SU-DHL-6 (cell line): ENCODE results near the gene COG2.

Experiments used
- H2AFZ ChIP-seq: fragments of 200-600 bp; sonication (generic); 2 replicates; pipeline ENCODE4 v1.6.1; 2014; ENCODE audit warnings: low read depth, mild to moderate bottlenecking, moderate library complexity, mixed read lengths, antibody characterized with exemption, low read length; ENCODE audit not compliant: severe bottlenecking
- H3F3A ChIP-seq: fragments of 200-600 bp; shearing (Covaris generic); 2 replicates; pipeline ENCODE4 v1.6.0; 2016; ENCODE audit warnings: antibody characterized with exemption, mild to moderate bottlenecking; ENCODE audit not compliant: insufficient read depth
- H3K27ac ChIP-seq: fragments of 200-600 bp; sonication (generic); 2 replicates; pipeline ENCODE4 v1.5.1; 2016; ENCODE audit warnings: low read depth, mild to moderate bottlenecking, low read length, moderate library complexity, mixed read lengths
- H3K27me3 ChIP-seq: fragments of 200-600 bp; sonication (generic), shearing (Covaris generic); 2 replicates; pipeline ENCODE4 v1.6.0; 2014; ENCODE audit warnings: mild to moderate bottlenecking, low read length
- H3K36me3 ChIP-seq: fragments of 200-600 bp; sonication (generic); 2 replicates; pipeline ENCODE4 v1.6.1; 2014; ENCODE audit warnings: mild to moderate bottlenecking, low read length, mixed read lengths
- H3K4me2 ChIP-seq: fragments of 300-600, 200-600 bp; shearing (Covaris generic), sonication (generic); 2 replicates; pipeline ENCODE4 v1.6.0; 2014; ENCODE audit warnings: low read length, low read depth, mild to moderate bottlenecking; ENCODE audit not compliant: poor library complexity, severe bottlenecking
- H3K4me3 ChIP-seq: fragments of 200-600 bp; sonication (generic); 2 replicates; pipeline ENCODE4 v1.5.1; 2014; ENCODE audit warnings: antibody characterized with exemption, low read length, mild to moderate bottlenecking, mixed read lengths; ENCODE audit not compliant: insufficient read depth, poor library complexity, severe bottlenecking
- H3K79me2 ChIP-seq: fragments of 200-600 bp; sonication (generic); 2 replicates; pipeline ENCODE4 v1.6.1; 2014; ENCODE audit warnings: mild to moderate bottlenecking, low read length, moderate library complexity; ENCODE audit not compliant: insufficient read depth
- H3K9ac ChIP-seq: fragments of 200-600 bp; sonication (generic); 2 replicates; pipeline ENCODE4 v1.7.0; 2014; ENCODE audit warnings: mild to moderate bottlenecking, low read length
- H3K9me2 ChIP-seq: fragments of 200-600 bp; sonication (generic); replicated peaks from 2 replicates; pipeline ENCODE4 v1.6.1; 2014; ENCODE audit warnings: low read length; ENCODE audit not compliant: insufficient read depth
- H3K9me3 ChIP-seq: fragments of 200-600 bp; sonication (generic); 2 replicates; pipeline ENCODE4 v1.6.1; 2014; ENCODE audit warnings: low read length, mixed read lengths; ENCODE audit not compliant: insufficient read depth
- H4K20me1 ChIP-seq: fragments of 200-600 bp; sonication (generic); 2 replicates; pipeline ENCODE4 v1.6.1; 2014; ENCODE audit warnings: low read depth, mild to moderate bottlenecking, antibody characterized with exemption, low read length, moderate library complexity, mixed read lengths
- CTCF ChIP-seq: fragments of 200-600 bp; sonication (generic); IDR thresholded peaks from one replicate; pipeline ENCODE4 v1.5.1; 2017; ENCODE audit warnings: antibody characterized with exemption, mild to moderate bottlenecking, low read length, moderate library complexity; ENCODE audit not compliant: insufficient read depth, poor library complexity, severe bottlenecking
- EZH2phosphoT487 ChIP-seq: fragments of 200-600 bp; sonication (generic), shearing (Covaris generic); conservative IDR thresholded peaks from 2 replicates; pipeline ENCODE4 v1.6.1; 2018; ENCODE audit warnings: mild to moderate bottlenecking, antibody characterized with exemption, low read length, moderate library complexity, mixed read lengths

COG2 gene

GRCh38 chr1:230701434-230701833 is 59.2 kb downstream of the COG2 start:
- H3F3A ChIP-seq: no peaks in the 10 kb centered on the region
- no peaks in the 10 kb centered on the region for H4K20me1 ChIP-seq
- H3K9me2 ChIP-seq: no peaks in the 10 kb centered on the region
- no peak overlapping the region for H2AFZ ChIP-seq
- H3K9ac ChIP-seq: no peak overlapping the region
- no peaks in the 10 kb centered on the region for H3K27me3 ChIP-seq
- no peaks in the 10 kb centered on the region for H3K9me3 ChIP-seq
- H3K36me3 ChIP-seq: no peaks in the 10 kb centered on the region
- TF ChIP-seq CTCF (no peak), EZH2phosphoT487 (no peak)
- H3K27ac ChIP-seq: no peak overlapping the region
- no peak overlapping the region for H3K4me3 ChIP-seq
- no peak overlapping the region for H3K4me2 ChIP-seq
- H3K79me2 ChIP-seq: no peaks in the 10 kb centered on the region

- H3K36me3 ChIP-seq: no peaks in the 10 kb centered on the region
- no peak overlapping the region for H3K27ac ChIP-seq
- no peak overlapping the region for H3K4me3 ChIP-seq
- no peaks in the 10 kb centered on the region for H3K27me3 ChIP-seq
- TF ChIP-seq EZH2phosphoT487 (no peak), CTCF (no peak)
- no peaks in the 10 kb centered on the region for H3F3A ChIP-seq
- no peak overlapping the region for H3K9ac ChIP-seq
- no peaks in the 10 kb centered on the region for H4K20me1 ChIP-seq
- no peak overlapping the region for H2AFZ ChIP-seq
- no peaks in the 10 kb centered on the region for H3K9me2 ChIP-seq
- no peaks in the 10 kb centered on the region for H3K9me3 ChIP-seq
- H3K4me2 ChIP-seq: no peak overlapping the region
- no peaks in the 10 kb centered on the region for H3K79me2 ChIP-seq
Measured at GRCh38 chr1:230701895-230702768, 59.9 kb downstream of the COG2 start.

- Histone ChIP-seq H3K27me3 (no peaks in the 10 kb centered on the region), H3K4me2 (no peak overlapping the region), H3K4me3 (no peak overlapping the region), H3K9ac (no peak overlapping the region), H4K20me1 (no peaks in the 10 kb centered on the region), H3K79me2 (no peaks in the 10 kb centered on the region), H3F3A (no peaks in the 10 kb centered on the region), H3K36me3 (no peaks in the 10 kb centered on the region), H2AFZ (no peak overlapping the region), H3K27ac (no peak overlapping the region), H3K9me3 (no peaks in the 10 kb centered on the region), H3K9me2 (no peaks in the 10 kb centered on the region)
- TF ChIP-seq EZH2phosphoT487 (no peak), CTCF (no peak)
Measured at GRCh38 chr1:230702934-230703678, 60.8 kb downstream of the COG2 start.
